ENCODE measurements around the gene GTF3C2. TPM values are rescaled to one million over a fixed set of nuclear protein-coding genes. Genes with fewer than 3 reads are reported as not detected.

Gene GTF3C2
- total RNA-seq, 1 experiment from 2014 or later = 109 TPM

DNA sequence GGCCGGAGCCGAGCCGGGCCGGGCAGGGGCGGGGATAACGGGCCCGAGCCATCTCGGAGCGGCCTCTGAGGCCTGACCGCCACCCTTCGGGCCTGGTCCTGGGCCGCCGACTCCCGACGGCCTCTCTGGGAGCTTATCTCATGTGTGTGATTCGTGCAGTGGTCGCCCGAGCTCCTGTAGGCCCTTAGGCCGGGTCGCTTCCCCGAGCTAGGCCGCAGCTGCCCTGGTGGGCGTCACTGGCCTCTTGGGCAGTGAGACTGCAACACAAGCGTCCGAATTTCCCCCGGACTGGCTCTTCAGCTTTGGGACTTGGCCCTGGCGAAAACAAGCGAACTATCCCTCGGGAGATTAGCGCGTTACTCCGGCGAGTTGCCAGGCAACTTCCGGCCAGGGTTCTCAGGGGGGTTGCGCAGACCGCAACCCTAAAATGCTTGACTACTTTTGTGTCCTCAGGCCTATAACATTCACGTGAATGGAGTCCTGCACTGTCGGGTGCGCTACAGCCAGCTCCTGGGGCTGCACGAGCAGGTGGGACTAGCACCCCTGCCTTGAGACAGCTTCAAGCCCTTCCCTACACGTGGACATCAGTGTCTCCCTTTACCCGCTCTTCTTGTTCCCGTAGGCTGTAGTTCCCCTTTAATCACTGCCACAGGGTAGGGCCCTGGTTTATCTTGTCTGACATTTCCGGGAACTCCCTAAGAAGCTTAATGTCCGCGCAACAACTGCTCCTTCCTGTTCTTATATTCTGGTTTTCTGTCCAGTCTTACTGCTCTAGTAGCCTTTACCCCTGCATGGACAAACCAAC is 14.5 kb upstream of the GTF3C2 start:
- Mint-ChIP-seq H3K36me3 (ENCODE audit: insufficient read depth in 1 of 3, low read depth in 3 of 3) (peaks cover 51 to 68% (median 67%) of the 10 kb centered on the region in 3 experiments; a peak in 6 of 7 replicates), H3K4me1 (peaks cover 13 to 22% of the 10 kb centered on the region in 2 experiments), H3K4me3 (peak overlapping the region; percentile 98 to 99), H3K27ac (peak overlapping the region; percentile 60 to 99 (median 98); a peak in 6 of 7 replicates), H3K27me3 (ENCODE audit: low read depth) (no peaks in the 10 kb centered on the region), H3K9me3 (peaks cover 0 to 3% of the 10 kb centered on the region in 2 experiments; a peak in 1 of 5 replicates)
- Histone ChIP-seq H3K4me1 (ENCODE audit: insufficient read depth, low read length) (peaks cover 3% of the 10 kb centered on the region; the same call in 1 of the 2 replicates), H3T11ph (ENCODE audit: low read length) (no peak overlapping the region), H3K79me2 (ENCODE audit: insufficient read depth, low read length) (peaks cover 5% of the 10 kb centered on the region; the same call in 1 of the 2 replicates), H4K20me1 (ENCODE audit: control insufficient read depth, insufficient read depth, insufficient read length) (no peaks in the 10 kb centered on the region), H4K8ac (replicated peaks; ENCODE audit: insufficient read length, low read depth, low read length) (no peak overlapping the region), H3K23me2 (ENCODE audit: insufficient read length, low read depth, low read length, poor library complexity, severe bottlenecking) (peaks cover 12% of the 10 kb centered on the region), H3K4ac (ENCODE audit: low read depth, low read length) (no peak overlapping the region), H3K9ac (ENCODE audit: extremely low read depth, insufficient read length, low read length) (peak overlapping the region; percentile 76), H3K56ac (ENCODE audit: insufficient read length, low read depth, low read length) (no peak overlapping the region), H2BK12ac (ENCODE audit: insufficient read length, low read depth, low read length) (no peak overlapping the region), H3K27ac (ENCODE audit: insufficient read length, low read depth, low read length) (no peak overlapping the region), H3K79me1 (ENCODE audit: insufficient read depth, low read depth, low read length, poor library complexity, severe bottlenecking) (peaks cover 3% of the 10 kb centered on the region), H3K18ac (ENCODE audit: insufficient read length, low read depth, low read length) (no peak overlapping the region), H2BK20ac (ENCODE audit: low read depth, low read length, poor library complexity, severe bottlenecking) (no peak overlapping the region), H2AK5ac (ENCODE audit: insufficient read length, low read length) (no peak overlapping the region), H3K4me2 (ENCODE audit: insufficient read depth, insufficient read length, low read length) (peak overlapping the region; percentile 98), H3K14ac (ENCODE audit: insufficient read depth, low read length) (peak overlapping the region; percentile 50; the same call in 1 of the 2 replicates), H2AFZ (ENCODE audit: low read length) (no peak overlapping the region), H2BK120ac (ENCODE audit: low read depth, low read length, poor library complexity, severe bottlenecking) (no peak overlapping the region), H2BK15ac (ENCODE audit: low read depth, low read length) (no peak overlapping the region), H4K5ac (ENCODE audit: insufficient read length, low read depth, low read length) (no peak overlapping the region), H3K9me3 (ENCODE audit: control insufficient read depth, low read depth, low read length) (no peaks in the 10 kb centered on the region), H4K91ac (ENCODE audit: insufficient read length, low read depth, low read length) (no peak overlapping the region), H2BK5ac (ENCODE audit: insufficient read length, low read length) (no peak overlapping the region), H3K27me3 (ENCODE audit: insufficient read depth, low read length) (no peaks in the 10 kb centered on the region), H3K23ac (ENCODE audit: insufficient read length, low read depth, low read length) (no peak overlapping the region)
- DNase-seq = no peak
- TF ChIP-seq, protein P1, sequence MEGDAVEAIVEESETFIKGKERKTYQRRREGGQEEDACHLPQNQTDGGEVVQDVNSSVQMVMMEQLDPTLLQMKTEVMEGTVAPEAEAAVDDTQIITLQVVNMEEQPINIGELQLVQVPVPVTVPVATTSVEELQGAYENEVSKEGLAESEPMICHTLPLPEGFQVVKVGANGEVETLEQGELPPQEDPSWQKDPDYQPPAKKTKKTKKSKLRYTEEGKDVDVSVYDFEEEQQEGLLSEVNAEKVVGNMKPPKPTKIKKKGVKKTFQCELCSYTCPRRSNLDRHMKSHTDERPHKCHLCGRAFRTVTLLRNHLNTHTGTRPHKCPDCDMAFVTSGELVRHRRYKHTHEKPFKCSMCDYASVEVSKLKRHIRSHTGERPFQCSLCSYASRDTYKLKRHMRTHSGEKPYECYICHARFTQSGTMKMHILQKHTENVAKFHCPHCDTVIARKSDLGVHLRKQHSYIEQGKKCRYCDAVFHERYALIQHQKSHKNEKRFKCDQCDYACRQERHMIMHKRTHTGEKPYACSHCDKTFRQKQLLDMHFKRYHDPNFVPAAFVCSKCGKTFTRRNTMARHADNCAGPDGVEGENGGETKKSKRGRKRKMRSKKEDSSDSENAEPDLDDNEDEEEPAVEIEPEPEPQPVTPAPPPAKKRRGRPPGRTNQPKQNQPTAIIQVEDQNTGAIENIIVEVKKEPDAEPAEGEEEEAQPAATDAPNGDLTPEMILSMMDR (conservative IDR thresholded peaks at IDR 0.05) = no peak
- WGBS (ENCODE audit: extremely low coverage, insufficient read length, low lambda C conversion rate) = no CpG with 5 or more reads among the region's 46 CpGs
